ENCODE data around the gene MTCL1.

DNA sequence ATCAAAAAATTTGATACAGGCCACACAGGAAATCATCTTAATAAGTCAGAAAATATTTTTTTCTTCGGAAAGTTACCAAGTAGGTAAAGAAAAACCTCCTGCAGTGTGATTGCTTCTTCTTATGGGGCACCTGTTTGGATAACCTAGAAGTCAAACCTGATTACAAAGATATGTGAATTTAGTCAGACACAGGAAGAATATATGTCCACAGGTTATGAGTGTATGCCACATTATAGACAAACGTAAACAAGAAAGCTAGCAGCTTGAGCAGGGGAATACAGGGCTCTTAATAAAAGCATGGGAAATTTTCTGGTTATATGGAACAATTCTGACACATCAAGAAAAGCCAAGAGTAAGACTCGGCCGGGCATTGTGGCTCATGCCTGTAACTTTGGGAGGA is 35.8 kb upstream of the MTCL1 start:
- no peak for TF ChIP-seq SMAD4 (CRISPR knock-in tag; conservative IDR thresholded peaks at IDR 0.05)
- TF ChIP-seq POLR2A (conservative IDR thresholded peaks at IDR 0.05) = no peak
- no peak for TF ChIP-seq TAF15 (IDR thresholded peaks at IDR 0.05; ENCODE audit: low read depth, low read length)
- TF ChIP-seq RAD51 (IDR thresholded peaks at IDR 0.05; ENCODE audit: borderline replicate concordance, low read depth) = no peak
- no peak for TF ChIP-seq MYBL2 (IDR thresholded peaks at IDR 0.05; ENCODE audit: low read depth)
- no peak for TF ChIP-seq MYBL2 (CRISPR knock-in tag; IDR thresholded peaks at IDR 0.05; ENCODE audit: borderline replicate concordance)
- no peak for TF ChIP-seq JUND (IDR thresholded peaks at IDR 0.05; ENCODE audit: borderline replicate concordance, low read depth, low read length)
- TF ChIP-seq JUND (tag; IDR thresholded peaks at IDR 0.05; ENCODE audit: borderline replicate concordance, low read depth, low read length) = no peak
- TF ChIP-seq ZNF212 (CRISPR knock-in tag; IDR thresholded peaks at IDR 0.05) = no peak

All from K562 (cell line).